Testis (tissue), 3 donors: Measurements from ENCODE around the gene CHGA. TPM values are rescaled to one million over a fixed set of nuclear protein-coding genes. Genes with fewer than 3 reads are reported as not detected.

Experiments used
- DNase-seq: peaks from one replicate; pipeline ENCODE4 v3.0.0-alpha.2; 2019
- H3K27ac ChIP-seq, 2 donors: fragments of 200-600 bp; sonication (generic); one replicate each; pipeline ENCODE4 v1.5.1; 2019
- H3K27me3 ChIP-seq: fragments of 200-600 bp; sonication (generic); one replicate; pipeline ENCODE4 v1.5.1; 2019
- H3K36me3 ChIP-seq: fragments of 200-600 bp; sonication (generic); one replicate; pipeline ENCODE4 v1.5.1; 2017; ENCODE audit warnings: low read depth; ENCODE audit errors: missing control alignments
- H3K4me1 ChIP-seq: fragments of 200-600 bp; sonication (generic); one replicate; pipeline ENCODE4 v1.5.1; 2019
- H3K4me3 ChIP-seq, 2 donors: fragments of 200-600 bp; sonication (generic); one replicate each; pipeline ENCODE4 v1.5.1; 2017 to 2019
- H3K9me3 ChIP-seq: fragments of 200-600 bp; sonication (generic); one replicate; pipeline ENCODE4 v1.5.1; 2017
- CTCF ChIP-seq, 3 experiments: fragments of 450-650 bp in 2 of 3; fragments of 200-600 bp in 1 of 3; sonication (generic) in 1 of 3; IDR thresholded peaks; one replicate each; pipeline ENCODE4 v1.5.1; 2016 to 2019; ENCODE audit warnings: antibody characterized with exemption in 3 of 3, mild to moderate bottlenecking in 2 of 3, moderate library complexity in 1 of 3
- POLR2A ChIP-seq: fragments of 450-650 bp; IDR thresholded peaks from one replicate; pipeline ENCODE4 v1.6.1; 2017; ENCODE audit warnings: antibody characterized with exemption, mild to moderate bottlenecking, moderate library complexity
- WGBS, 2 donors: methylation state at CpG; one replicate each; pipeline ENCODE4 v1.1.5; 2018; 5-methylcytosine and 5-hydroxymethylcytosine counted together
- intact Hi-C: fragments of 100-400 bp; cut with DNase I; formaldehyde crosslinking; loops from one replicate; pipeline ENCODE4 v1.15.1; 2023; ENCODE audit warnings: low total_unique reads
- polyA plus RNA-seq: library from polyadenylated mRNA; stranded (reverse); fragments of 350-450 nt; fragmentation: Illumina TruSeq; extraction: RNeasy Lipid Tissue Mini Kit (QIAGEN cat#74804); gene quantifications from one replicate; pipeline ENCODE4 v1.2.3, GENCODE V29; 2014; ENCODE audit warnings: low read depth, low replicate concordance; ENCODE audit not compliant: insufficient read depth
- total RNA-seq, 2 donors: library from RNA; depleted of rRNA; stranded (reverse); fragments of >200 nt; gene quantifications; one replicate each; pipeline ENCODE4 v1.2.3, GENCODE V29; 2016

Gene CHGA
- total and polyA plus RNA-seq, 3 donors from 2014 or later, result 92.9 to 225 (median 191) TPM

- Histone ChIP-seq H3K9me3 (no peaks in the 10 kb centered on the region), H3K4me1 (peaks cover 6% of the 10 kb centered on the region), H3K27me3 (no peaks in the 10 kb centered on the region), H3K27ac (no peak overlapping the region), H3K36me3 (no peaks in the 10 kb centered on the region), H3K4me3 (no peak overlapping the region)
- intact Hi-C loops, result no loop called here
- 78 to 81% methylated on average over 12 of the region's 12 CpGs for WGBS, 2 donors
- no peak for DNase-seq
- TF ChIP-seq CTCF (IDR thresholded peaks at IDR 0.05) (no peak), POLR2A (no peak)
Observed at GRCh38 chr14:92939699-92940098, 16.7 kb downstream of the CHGA start.

GRCh38 chr14:92940543-92940942, 17.6 kb downstream of the CHGA start:
- Histone ChIP-seq H3K27ac (no peak overlapping the region), H3K36me3 (no peaks in the 10 kb centered on the region), H3K27me3 (no peaks in the 10 kb centered on the region), H3K9me3 (no peaks in the 10 kb centered on the region), H3K4me1 (peaks cover 6% of the 10 kb centered on the region), H3K4me3 (no peak overlapping the region)
- 84 to 100% methylated on average over 3 to 11 of the region's 11 CpGs for WGBS, 2 donors
- TF ChIP-seq CTCF (IDR thresholded peaks at IDR 0.05) (no peak), POLR2A (no peak)
- intact Hi-C loops, result no loop called here
- DNase-seq, result no peak

GRCh38 chr14:92941531-92941930, 18.6 kb downstream of the CHGA start:
- Histone ChIP-seq H3K36me3 (no peaks in the 10 kb centered on the region), H3K4me3 (no peak overlapping the region), H3K9me3 (no peaks in the 10 kb centered on the region), H3K4me1 (peaks cover 13% of the 10 kb centered on the region), H3K27ac (no peak overlapping the region), H3K27me3 (no peaks in the 10 kb centered on the region)
- no peak for DNase-seq
- intact Hi-C loops, result no loop called here
- WGBS, 2 donors, result 92 to 96% methylated on average over 20 to 30 of the region's 30 CpGs
- TF ChIP-seq CTCF (IDR thresholded peaks at IDR 0.05) (no peak), POLR2A (no peak)

GRCh38 chr14:92942136-92942535, 19.2 kb downstream of the CHGA start:
- H3K4me3 ChIP-seq, result no peak overlapping the region
- H3K4me1 ChIP-seq, result peaks cover 19% of the 10 kb centered on the region
- H3K27me3 ChIP-seq, result no peaks in the 10 kb centered on the region
- H3K27ac ChIP-seq, result no peak overlapping the region
- intact Hi-C loops, result no loop called here
- no peaks in the 10 kb centered on the region for H3K36me3 ChIP-seq
- no peak for DNase-seq
- whole genome bisulfite sequencing, 2 donors, result 87 to 97% methylated on average over 4 to 5 of the region's 5 CpGs
- no peaks in the 10 kb centered on the region for H3K9me3 ChIP-seq
- TF ChIP-seq CTCF (IDR thresholded peaks at IDR 0.05) (no peak), POLR2A (no peak)

- 91 to 92% methylated on average over 6 to 8 of the region's 8 CpGs for WGBS, 2 donors
- no peak for DNase-seq
- Histone ChIP-seq H3K27me3 (no peaks in the 10 kb centered on the region), H3K4me1 (peaks cover 23% of the 10 kb centered on the region), H3K9me3 (no peaks in the 10 kb centered on the region), H3K27ac (no peak overlapping the region), H3K36me3 (no peaks in the 10 kb centered on the region), H3K4me3 (no peak overlapping the region)
- intact Hi-C loops, result no loop called here
- TF ChIP-seq POLR2A, result no peak
- no peak for TF ChIP-seq CTCF (IDR thresholded peaks at IDR 0.05)
Observed at GRCh38 chr14:92942576-92942975, 19.6 kb downstream of the CHGA start.
